ENCODE measurements around the gene LRRTM4. TPM values are rescaled to one million over a fixed set of nuclear protein-coding genes. Genes with fewer than 3 reads are reported as not detected.
A peak's percentile ranks its signal among the peaks of the same experiment; 100 is the strongest.

The LRRTM4 gene
- total RNA-seq, 1 donor from 2014 or later: 0.98 TPM

DNA sequence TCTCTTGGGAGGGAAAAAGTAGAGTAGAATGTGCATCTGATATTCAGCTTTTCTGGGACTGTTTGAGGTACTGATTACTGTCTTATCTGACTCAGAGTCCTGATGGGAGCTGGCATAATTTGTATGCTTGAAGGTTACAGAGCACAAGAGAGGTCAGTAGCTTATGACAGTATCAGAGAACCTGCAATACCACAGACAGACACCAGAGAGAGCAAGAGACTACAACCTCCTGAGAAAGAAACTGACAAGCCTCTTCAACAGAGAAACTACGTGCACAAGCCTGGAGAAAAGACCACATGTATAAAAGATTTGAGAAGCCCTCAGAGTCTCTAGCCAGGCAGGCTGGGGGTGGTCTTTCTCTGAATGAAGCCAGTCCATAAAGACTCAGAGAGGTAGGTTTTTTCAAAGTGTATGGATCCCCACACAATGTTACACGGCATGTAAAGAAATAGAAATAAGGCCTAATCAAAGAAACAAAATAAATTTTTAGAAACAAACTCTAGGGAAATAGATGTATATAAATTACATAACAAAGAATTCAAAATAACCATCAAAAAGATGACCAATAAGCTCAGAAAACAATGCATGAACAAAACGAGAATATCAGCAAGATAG, 568.3 kb downstream of the LRRTM4 start:
- DNase-seq (ENCODE audit: extremely low spot score in 2 of 2): no peak
- intact Hi-C loops (cut with DNase I): no loop called here

DNA sequence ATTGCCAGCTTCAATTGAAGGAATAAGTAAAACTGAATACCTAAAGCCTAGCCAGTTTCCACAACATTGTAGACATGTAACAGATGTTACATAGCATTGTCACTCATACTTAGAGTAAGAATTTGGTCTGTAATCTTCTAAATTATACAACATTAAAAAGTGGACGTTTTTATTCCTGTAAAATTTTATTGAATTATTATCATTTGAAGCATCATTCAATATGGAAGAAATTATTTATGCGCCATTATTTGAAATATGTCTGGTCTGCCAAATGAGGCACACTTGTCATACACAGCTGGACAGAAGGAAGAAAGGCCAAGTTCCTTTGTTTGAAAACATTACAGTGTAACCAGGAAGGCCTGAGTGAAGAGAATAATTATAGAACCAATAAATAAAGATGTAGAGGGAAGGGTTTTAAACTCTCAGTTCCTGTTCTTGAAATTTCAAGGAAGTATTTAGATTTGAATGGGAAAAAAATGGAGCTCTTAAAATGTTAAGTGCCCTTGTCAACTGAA, 575.5 kb downstream of the LRRTM4 start:
- Histone ChIP-seq H3K27ac (no peak overlapping the region), H3K36me3 (no peaks in the 10 kb centered on the region), H3K27me3 (no peaks in the 10 kb centered on the region), H3K4me1 (no peaks in the 10 kb centered on the region), H3K9me3 (no peaks in the 10 kb centered on the region), H3K4me3 (no peak overlapping the region)
- TF ChIP-seq POLR2AphosphoS5 (IDR thresholded peaks at IDR 0.05; ENCODE audit: insufficient read depth in 1 of 2, low read depth in 1 of 2) (no peak), POLR2A (IDR thresholded peaks at IDR 0.05) (no peak)
- TF ChIP-seq, protein P1, sequence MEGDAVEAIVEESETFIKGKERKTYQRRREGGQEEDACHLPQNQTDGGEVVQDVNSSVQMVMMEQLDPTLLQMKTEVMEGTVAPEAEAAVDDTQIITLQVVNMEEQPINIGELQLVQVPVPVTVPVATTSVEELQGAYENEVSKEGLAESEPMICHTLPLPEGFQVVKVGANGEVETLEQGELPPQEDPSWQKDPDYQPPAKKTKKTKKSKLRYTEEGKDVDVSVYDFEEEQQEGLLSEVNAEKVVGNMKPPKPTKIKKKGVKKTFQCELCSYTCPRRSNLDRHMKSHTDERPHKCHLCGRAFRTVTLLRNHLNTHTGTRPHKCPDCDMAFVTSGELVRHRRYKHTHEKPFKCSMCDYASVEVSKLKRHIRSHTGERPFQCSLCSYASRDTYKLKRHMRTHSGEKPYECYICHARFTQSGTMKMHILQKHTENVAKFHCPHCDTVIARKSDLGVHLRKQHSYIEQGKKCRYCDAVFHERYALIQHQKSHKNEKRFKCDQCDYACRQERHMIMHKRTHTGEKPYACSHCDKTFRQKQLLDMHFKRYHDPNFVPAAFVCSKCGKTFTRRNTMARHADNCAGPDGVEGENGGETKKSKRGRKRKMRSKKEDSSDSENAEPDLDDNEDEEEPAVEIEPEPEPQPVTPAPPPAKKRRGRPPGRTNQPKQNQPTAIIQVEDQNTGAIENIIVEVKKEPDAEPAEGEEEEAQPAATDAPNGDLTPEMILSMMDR (IDR thresholded peaks at IDR 0.05): no peak
- DNase-seq (ENCODE audit: extremely low spot score in 2 of 2): no peak
- intact Hi-C loops (cut with DNase I): no loop called here

More for the DNA sequence above, 568.3 kb downstream of the LRRTM4 start:
- no peaks in the 10 kb centered on the region for H3K4me1 ChIP-seq
- TF ChIP-seq, protein P1 (IDR thresholded peaks at IDR 0.05): peak in 2 of 3 experiments; percentile 11 to 36
- TF ChIP-seq POLR2AphosphoS5 (IDR thresholded peaks at IDR 0.05; ENCODE audit: insufficient read depth in 1 of 2, low read depth in 1 of 2) (no peak), POLR2A (IDR thresholded peaks at IDR 0.05) (no peak)
- H3K9me3 ChIP-seq: no peaks in the 10 kb centered on the region
- no peaks in the 10 kb centered on the region for H3K27me3 ChIP-seq
- H3K27ac ChIP-seq: no peak overlapping the region
- H3K36me3 ChIP-seq: no peaks in the 10 kb centered on the region
- H3K4me3 ChIP-seq: no peak overlapping the region

- Histone ChIP-seq H3K4me3 (no peak overlapping the region), H3K4me1 (no peaks in the 10 kb centered on the region), H3K9me3 (no peaks in the 10 kb centered on the region), H3K36me3 (no peaks in the 10 kb centered on the region), H3K27ac (no peak overlapping the region), H3K27me3 (no peaks in the 10 kb centered on the region)
- no peak for DNase-seq (ENCODE audit: extremely low spot score in 2 of 2)
- TF ChIP-seq POLR2A (IDR thresholded peaks at IDR 0.05) (no peak), POLR2AphosphoS5 (IDR thresholded peaks at IDR 0.05; ENCODE audit: insufficient read depth in 1 of 2, low read depth in 1 of 2) (no peak)
- TF ChIP-seq, protein P1 (IDR thresholded peaks at IDR 0.05): no peak
- intact Hi-C loops (cut with DNase I): no loop called here
These were observed 581.6 kb downstream of the LRRTM4 start for GRCh38 chr2:76940559-76940958.

DNA sequence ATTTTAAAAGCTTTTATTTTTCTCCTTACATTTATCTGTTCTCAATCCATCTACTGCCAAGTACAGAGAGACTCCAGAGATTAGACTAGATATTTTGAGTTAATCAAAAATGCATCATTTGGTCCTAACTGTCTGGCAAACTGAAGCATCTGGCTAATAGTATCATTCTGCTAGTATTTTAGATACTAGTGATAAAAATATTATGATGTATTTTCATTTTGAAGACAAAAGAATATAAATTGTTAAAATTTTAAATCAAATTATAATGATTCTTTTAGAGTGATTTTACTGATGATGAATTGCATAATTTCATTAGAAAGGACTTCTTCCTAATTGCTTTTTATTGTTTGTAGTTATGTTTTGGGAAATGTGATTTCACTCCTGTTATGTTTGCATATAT, 584.0 kb downstream of the LRRTM4 start:
- TF ChIP-seq POLR2AphosphoS5 (IDR thresholded peaks at IDR 0.05; ENCODE audit: insufficient read depth in 1 of 2, low read depth in 1 of 2) (no peak), POLR2A (IDR thresholded peaks at IDR 0.05) (no peak)
- TF ChIP-seq, protein P1 (IDR thresholded peaks at IDR 0.05): no peak
- H3K27me3 ChIP-seq: no peaks in the 10 kb centered on the region
- H3K4me3 ChIP-seq: no peak overlapping the region
- intact Hi-C loops (cut with DNase I): no loop called here
- no peaks in the 10 kb centered on the region for H3K36me3 ChIP-seq
- no peak overlapping the region for H3K27ac ChIP-seq
- DNase-seq (ENCODE audit: extremely low spot score in 2 of 2): no peak
- no peaks in the 10 kb centered on the region for H3K4me1 ChIP-seq
- no peaks in the 10 kb centered on the region for H3K9me3 ChIP-seq

GRCh38 chr2:76932550-76932949, 589.6 kb downstream of the LRRTM4 start:
- Histone ChIP-seq H3K27me3 (no peaks in the 10 kb centered on the region), H3K27ac (no peak overlapping the region), H3K36me3 (no peaks in the 10 kb centered on the region), H3K4me3 (no peak overlapping the region), H3K4me1 (no peaks in the 10 kb centered on the region), H3K9me3 (no peaks in the 10 kb centered on the region)
- TF ChIP-seq, protein P1 (IDR thresholded peaks at IDR 0.05): no peak
- no peak for TF ChIP-seq POLR2A (IDR thresholded peaks at IDR 0.05)
- TF ChIP-seq POLR2AphosphoS5 (IDR thresholded peaks at IDR 0.05; ENCODE audit: insufficient read depth in 1 of 2, low read depth in 1 of 2): no peak
- DNase-seq (ENCODE audit: extremely low spot score in 2 of 2): no peak
- intact Hi-C loops (cut with DNase I): no loop called here

Measured in vagina (tissue), 2 donors.